Mucosa of descending colon (tissue), 3 donors: ENCODE measurements around the gene FAM216B. TPM values are rescaled to one million over a fixed set of nuclear protein-coding genes. Genes with fewer than 3 reads are reported as not detected.

Source experiments
- ATAC-seq: fragments of 200-7000 bp; cut with Tn5 transposase; one replicate; pipeline ENCODE4 v1.9.1; 2020; ENCODE audit warnings: mild to moderate bottlenecking, moderate library complexity
- DNase-seq, 3 donors: peaks; one replicate each; pipeline ENCODE4 v3.0.0-alpha.2; 2020
- H3K36me3 ChIP-seq: fragments of 200-600 bp; one replicate; pipeline ENCODE4 v1.8.0; 2021; ENCODE audit warnings: low read depth, mild to moderate bottlenecking
- H3K4me1 ChIP-seq: fragments of 200-600 bp; one replicate; pipeline ENCODE4 v1.8.0; 2021; ENCODE audit warnings: low read depth, mild to moderate bottlenecking
- H3K4me3 ChIP-seq: fragments of 200-600 bp; one replicate; pipeline ENCODE4 v1.8.0; 2021; ENCODE audit warnings: mild to moderate bottlenecking
- H3K9me3 ChIP-seq: fragments of 200-600 bp; one replicate; pipeline ENCODE4 v1.8.0; 2021; ENCODE audit warnings: mild to moderate bottlenecking
- intact Hi-C, 2 donors: fragments of 100-400 bp; cut with DNase I in 1 of 2; cut with micrococcal nuclease in 1 of 2; formaldehyde crosslinking; loops; one replicate each; pipeline versions ENCODE4 v1.11.0 to v1.11.1; 2022; cut with DNase I, micrococcal nuclease
- total RNA-seq, 3 donors: library from RNA; stranded (reverse); fragmentation: NEBNext Ultra II Directional in 2 of 3; extraction: Animal tissue kit (Norgen Biotek cat#: 25700) in 2 of 3; gene quantifications; one replicate each; pipeline versions ENCODE4 v1.2.1 to v1.2.4, GENCODE V29; 2021 to 2023
- TF ChIP-seq, protein P1 (sequence below): fragments of 200-600 bp; IDR thresholded peaks from one replicate; pipeline ENCODE4 v1.8.0; 2022; ENCODE audit warnings: antibody characterized with exemption, mild to moderate bottlenecking
- donor health status: DM: no; HTN: no; CAD: no; lungs with moderate emphysema.
- donor health status: DM: no; HTN: no; CAD: no.
- donor health status: DM: no; HTN: yes; CAD: no.

Gene FAM216B
- total RNA-seq, 3 donors from 2014 or later = 0.09 to 0.13 TPM; not detected in 1

GRCh38 chr13:42794577-42795275 lies 13.3 kb downstream of the FAM216B start:
- no peak overlapping the region for H3K4me3 ChIP-seq
- intact Hi-C loops = no loop called here
- DNase-seq = no peak
- TF ChIP-seq, protein P1, sequence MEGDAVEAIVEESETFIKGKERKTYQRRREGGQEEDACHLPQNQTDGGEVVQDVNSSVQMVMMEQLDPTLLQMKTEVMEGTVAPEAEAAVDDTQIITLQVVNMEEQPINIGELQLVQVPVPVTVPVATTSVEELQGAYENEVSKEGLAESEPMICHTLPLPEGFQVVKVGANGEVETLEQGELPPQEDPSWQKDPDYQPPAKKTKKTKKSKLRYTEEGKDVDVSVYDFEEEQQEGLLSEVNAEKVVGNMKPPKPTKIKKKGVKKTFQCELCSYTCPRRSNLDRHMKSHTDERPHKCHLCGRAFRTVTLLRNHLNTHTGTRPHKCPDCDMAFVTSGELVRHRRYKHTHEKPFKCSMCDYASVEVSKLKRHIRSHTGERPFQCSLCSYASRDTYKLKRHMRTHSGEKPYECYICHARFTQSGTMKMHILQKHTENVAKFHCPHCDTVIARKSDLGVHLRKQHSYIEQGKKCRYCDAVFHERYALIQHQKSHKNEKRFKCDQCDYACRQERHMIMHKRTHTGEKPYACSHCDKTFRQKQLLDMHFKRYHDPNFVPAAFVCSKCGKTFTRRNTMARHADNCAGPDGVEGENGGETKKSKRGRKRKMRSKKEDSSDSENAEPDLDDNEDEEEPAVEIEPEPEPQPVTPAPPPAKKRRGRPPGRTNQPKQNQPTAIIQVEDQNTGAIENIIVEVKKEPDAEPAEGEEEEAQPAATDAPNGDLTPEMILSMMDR = no peak
- no peaks in the 10 kb centered on the region for H3K9me3 ChIP-seq
- no peak for ATAC-seq
- no peaks in the 10 kb centered on the region for H3K36me3 ChIP-seq
- H3K4me1 ChIP-seq = no peaks in the 10 kb centered on the region

DNA sequence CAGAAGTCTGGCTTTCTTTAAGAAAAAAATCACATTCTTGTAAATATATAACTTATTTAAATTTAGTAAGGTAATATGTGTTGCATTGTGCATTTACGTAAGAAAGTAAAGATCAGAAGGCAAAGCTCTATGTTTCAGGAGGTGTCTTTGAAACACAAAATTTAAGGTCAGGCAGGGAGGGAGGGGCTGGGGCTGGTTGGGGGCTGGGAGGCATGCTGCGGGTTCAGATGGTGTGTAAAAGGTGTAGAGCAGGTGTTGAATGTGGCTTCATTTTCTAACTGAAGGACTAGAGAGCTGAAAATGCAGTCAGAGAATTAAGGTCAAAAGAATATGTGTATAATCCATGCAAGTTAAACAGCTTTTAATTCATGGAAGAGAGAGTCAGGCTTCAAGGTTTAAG lies 14.3 kb downstream of the FAM216B start:
- Histone ChIP-seq H3K36me3 (no peaks in the 10 kb centered on the region), H3K9me3 (no peaks in the 10 kb centered on the region), H3K4me3 (no peak overlapping the region), H3K4me1 (no peaks in the 10 kb centered on the region)
- TF ChIP-seq, protein P1 = no peak
- ATAC-seq = no peak
- intact Hi-C loops = no loop called here
- no peak for DNase-seq

GRCh38 chr13:42796747-42797356 lies 15.5 kb downstream of the FAM216B start:
- no peaks in the 10 kb centered on the region for H3K36me3 ChIP-seq
- TF ChIP-seq, protein P1 = no peak
- H3K9me3 ChIP-seq = no peaks in the 10 kb centered on the region
- no peak for ATAC-seq
- intact Hi-C loops = no loop called here
- H3K4me3 ChIP-seq = no peak overlapping the region
- no peak for DNase-seq
- no peaks in the 10 kb centered on the region for H3K4me1 ChIP-seq

GRCh38 chr13:42798118-42798517 lies 16.7 kb downstream of the FAM216B start:
- TF ChIP-seq, protein P1 = no peak
- DNase-seq (no peak), ATAC-seq (no peak)
- intact Hi-C loops = no loop called here
- Histone ChIP-seq H3K36me3 (no peaks in the 10 kb centered on the region), H3K4me3 (no peak overlapping the region), H3K4me1 (no peaks in the 10 kb centered on the region), H3K9me3 (no peaks in the 10 kb centered on the region)

GRCh38 chr13:42800109-42800643 lies 18.8 kb downstream of the FAM216B start:
- Histone ChIP-seq H3K36me3 (no peaks in the 10 kb centered on the region), H3K4me3 (no peak overlapping the region), H3K4me1 (no peaks in the 10 kb centered on the region), H3K9me3 (no peaks in the 10 kb centered on the region)
- TF ChIP-seq, protein P1 = no peak
- intact Hi-C loops = no loop called here
- DNase-seq (no peak), ATAC-seq (no peak)
